BJ (cell line): ENCODE results near the gene MDM2. TPM values are rescaled to one million over a fixed set of nuclear protein-coding genes. Genes with fewer than 3 reads are reported as not detected.
"Not testable (repeated sequence)": the region's sequence is repeated elsewhere in the genome, so short reads cannot be mapped to it uniquely, and the experiment has no call there.

Experiments
- CTCF ChIA-PET: fragments of 350-600 bp; formaldehyde crosslinking; extraction: SDS; loops from one replicate; lab custom pipeline; 2021; ENCODE audit warnings: antibody characterized with exemption, inconsistent platforms; lab: Yijun Ruan, JAX
- POLR2A ChIA-PET: fragments of 300-600 bp; sonication (Branson Sonifier 250); formaldehyde crosslinking; extraction: SDS; loops from one replicate; lab custom pipeline; 2021; ENCODE audit warnings: antibody characterized with exemption; lab: Charles Lee
- DNase-seq: peaks from one replicate; pipeline ENCODE4 v3.0.0-alpha.2; 2011; ENCODE audit warnings: low read depth
- H3K27me3 ChIP-seq: 2 replicates; pipeline ENCODE4 v1.6.0; 2011; ENCODE audit warnings: low read length; ENCODE audit not compliant: control insufficient read depth, insufficient read depth
- H3K36me3 ChIP-seq: 2 replicates; pipeline ENCODE4 v1.5.1; 2011; ENCODE audit warnings: low read length; ENCODE audit not compliant: control insufficient read depth, insufficient read depth
- H3K4me3 ChIP-seq: 2 replicates; pipeline ENCODE4 v1.5.1; 2011; ENCODE audit warnings: low read depth, mild to moderate bottlenecking, control low read depth, low read length
- CTCF ChIP-seq: IDR thresholded peaks from 2 replicates; pipeline ENCODE4 v1.5.1; 2011; ENCODE audit warnings: low read depth, mild to moderate bottlenecking, control low read depth, inconsistent platforms, low read length, moderate library complexity; ENCODE audit not compliant: insufficient read depth
- polyA plus RNA-seq: library from polyadenylated mRNA; depleted of rRNA; stranded (reverse); fragments of >200 nt; gene quantifications from 2 replicates; pipeline ENCODE4 v1.2.3, GENCODE V29; 2011

MDM2 gene
- polyA plus RNA-seq, 1 experiment, result 15.1 TPM

- ChIA-PET POLR2A (no interaction called here), CTCF (no interaction called here)
- Histone ChIP-seq H3K36me3 (no peaks in the 10 kb centered on the region), H3K27me3 (no peaks in the 10 kb centered on the region), H3K4me3 (no peak overlapping the region)
- no peak for DNase-seq
- TF ChIP-seq CTCF, result no peak
These were observed 7.7 kb upstream of the MDM2 start for GRCh38 chr12:68800294-68800693.

- H3K36me3 ChIP-seq, H3K27me3 ChIP-seq, CTCF ChIA-PET, H3K4me3 ChIP-seq, DNase-seq: not testable (repeated sequence)
- POLR2A ChIA-PET, result interaction anchor here (0.6 kb wide), 1 partner anchor 97 kb away, joined by 5 read pairs; no protein-coding TSS in a partner anchor
These were observed 6.9 kb upstream of the MDM2 start for GRCh38 chr12:68801124-68801523.

- POLR2A ChIA-PET, DNase-seq, H3K27me3 ChIP-seq, CTCF ChIA-PET, H3K4me3 ChIP-seq, H3K36me3 ChIP-seq: not testable (repeated sequence)
These were observed 5.6 kb upstream of the MDM2 start for GRCh38 chr12:68802372-68802745.

GRCh38 chr12:68802911-68803651 lies 4.9 kb upstream of the MDM2 start:
- ChIA-PET POLR2A (interaction anchor here (0.9 kb wide), 1 partner anchor 148 kb away, joined by 12 read pairs; no protein-coding TSS in a partner anchor), CTCF (interaction anchor here (0.6 kb wide), 2 partner anchors 19 to 34 kb away, joined by 3 to 5 read pairs; no protein-coding TSS in a partner anchor)
- H3K36me3 ChIP-seq, H3K4me3 ChIP-seq, H3K27me3 ChIP-seq: not testable (repeated sequence)
- DNase-seq, result peak; percentile 62

- no peak for TF ChIP-seq CTCF
- Histone ChIP-seq H3K36me3 (no peaks in the 10 kb centered on the region), H3K4me3 (no peak overlapping the region), H3K27me3 (no peaks in the 10 kb centered on the region)
- CTCF ChIA-PET, result interaction anchor here (0.6 to 1.2 kb wide), 2 partner anchors 9 to 20 kb away, joined by 3 to 5 read pairs; no protein-coding TSS in a partner anchor
- POLR2A ChIA-PET, result interaction anchor here (0.9 kb wide), 1 partner anchor 149 kb away, joined by 12 read pairs; no protein-coding TSS in a partner anchor
- DNase-seq, result no peak
These were observed 3.9 kb upstream of the MDM2 start for GRCh38 chr12:68803948-68804656.

- POLR2A ChIA-PET, result no interaction called here
- Histone ChIP-seq H3K4me3 (no peak overlapping the region), H3K36me3 (no peaks in the 10 kb centered on the region), H3K27me3 (no peaks in the 10 kb centered on the region)
- no peak for TF ChIP-seq CTCF
- DNase-seq, result no peak
- CTCF ChIA-PET, result interaction anchor here (1.2 kb wide), 1 partner anchor 10 kb away, joined by 3 read pairs; no protein-coding TSS in a partner anchor
These were observed 3.1 kb upstream of the MDM2 start for GRCh38 chr12:68804657-68805591.
